ENCODE results near the gene MVB12B. TPM values are rescaled to one million over a fixed set of nuclear protein-coding genes. Genes with fewer than 3 reads are reported as not detected.

Gene MVB12B
- total RNA-seq, 1 donor from 2014 or later: 20.2 TPM

DNA sequence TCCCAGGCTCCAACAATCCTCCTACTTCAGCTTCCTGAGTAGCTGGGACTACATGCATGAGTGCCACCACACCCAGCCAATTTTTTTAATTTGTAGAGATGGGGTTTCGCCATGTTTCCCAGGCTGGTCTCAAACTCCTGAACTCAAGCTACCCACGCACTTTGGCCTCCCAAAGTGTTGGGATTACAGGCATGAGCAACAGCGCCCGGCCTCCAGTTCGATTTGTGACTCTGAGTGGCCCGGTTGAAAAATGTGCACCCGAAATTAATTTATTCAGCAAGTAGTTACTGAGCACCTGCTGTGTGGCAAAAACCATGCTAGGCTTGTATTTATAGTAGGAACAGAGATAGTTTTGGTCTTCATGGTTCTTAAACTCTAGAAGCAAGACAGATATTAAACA is 58.3 kb downstream of the MVB12B start:
- H3K27me3 Mint-ChIP-seq (ENCODE audit: unreplicated experiment): no peaks in the 10 kb centered on the region
- H3K36me3 Mint-ChIP-seq (ENCODE audit: unreplicated experiment): peaks cover 36% of the 10 kb centered on the region
- H3K4me3 Mint-ChIP-seq (ENCODE audit: unreplicated experiment): no peak overlapping the region
- H3K4me1 Mint-ChIP-seq (ENCODE audit: unreplicated experiment): peaks cover 1% of the 10 kb centered on the region
- no peak overlapping the region for H3K27ac Mint-ChIP-seq (ENCODE audit: unreplicated experiment)
- DNase-seq (ENCODE audit: extremely low spot score, unreplicated experiment): peak; percentile 57
- H3K9me3 Mint-ChIP-seq (ENCODE audit: unreplicated experiment): no peaks in the 10 kb centered on the region
- TF ChIP-seq, protein P1, sequence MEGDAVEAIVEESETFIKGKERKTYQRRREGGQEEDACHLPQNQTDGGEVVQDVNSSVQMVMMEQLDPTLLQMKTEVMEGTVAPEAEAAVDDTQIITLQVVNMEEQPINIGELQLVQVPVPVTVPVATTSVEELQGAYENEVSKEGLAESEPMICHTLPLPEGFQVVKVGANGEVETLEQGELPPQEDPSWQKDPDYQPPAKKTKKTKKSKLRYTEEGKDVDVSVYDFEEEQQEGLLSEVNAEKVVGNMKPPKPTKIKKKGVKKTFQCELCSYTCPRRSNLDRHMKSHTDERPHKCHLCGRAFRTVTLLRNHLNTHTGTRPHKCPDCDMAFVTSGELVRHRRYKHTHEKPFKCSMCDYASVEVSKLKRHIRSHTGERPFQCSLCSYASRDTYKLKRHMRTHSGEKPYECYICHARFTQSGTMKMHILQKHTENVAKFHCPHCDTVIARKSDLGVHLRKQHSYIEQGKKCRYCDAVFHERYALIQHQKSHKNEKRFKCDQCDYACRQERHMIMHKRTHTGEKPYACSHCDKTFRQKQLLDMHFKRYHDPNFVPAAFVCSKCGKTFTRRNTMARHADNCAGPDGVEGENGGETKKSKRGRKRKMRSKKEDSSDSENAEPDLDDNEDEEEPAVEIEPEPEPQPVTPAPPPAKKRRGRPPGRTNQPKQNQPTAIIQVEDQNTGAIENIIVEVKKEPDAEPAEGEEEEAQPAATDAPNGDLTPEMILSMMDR (IDR thresholded peaks at IDR 0.05): no peak

GRCh38 chr9:126386088-126386487 is 59.5 kb downstream of the MVB12B start:
- TF ChIP-seq, protein P1 (IDR thresholded peaks at IDR 0.05): peak; percentile 44
- DNase-seq (ENCODE audit: extremely low spot score, unreplicated experiment): no peak
- Mint-ChIP-seq H3K9me3 (ENCODE audit: unreplicated experiment) (no peaks in the 10 kb centered on the region), H3K4me3 (ENCODE audit: unreplicated experiment) (no peak overlapping the region), H3K36me3 (ENCODE audit: unreplicated experiment) (peaks cover 33% of the 10 kb centered on the region), H3K27ac (ENCODE audit: unreplicated experiment) (no peak overlapping the region), H3K4me1 (ENCODE audit: unreplicated experiment) (peaks cover 1% of the 10 kb centered on the region), H3K27me3 (ENCODE audit: unreplicated experiment) (no peaks in the 10 kb centered on the region)

DNA sequence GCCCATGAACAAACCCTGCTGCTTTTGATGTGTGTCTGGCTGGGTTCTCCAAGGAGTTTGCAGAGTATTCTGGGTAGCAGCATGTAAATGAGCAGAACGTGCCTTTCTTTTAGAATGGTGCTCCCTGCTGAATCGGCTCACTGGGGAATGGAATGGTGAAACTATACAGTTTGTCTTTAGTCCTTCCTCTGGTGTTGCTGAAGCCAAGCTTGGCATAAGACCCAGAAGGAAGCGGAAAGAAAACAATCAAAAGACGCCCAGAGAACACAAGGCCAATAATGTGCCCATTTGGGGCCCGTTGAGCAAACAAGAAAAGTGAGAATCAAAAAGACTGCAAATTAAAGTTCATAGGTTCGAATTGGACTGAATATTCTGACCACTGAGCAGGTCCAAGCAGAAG is 60.1 kb downstream of the MVB12B start:
- TF ChIP-seq, protein P1 (IDR thresholded peaks at IDR 0.05): no peak
- peaks cover 1% of the 10 kb centered on the region for H3K4me1 Mint-ChIP-seq (ENCODE audit: unreplicated experiment)
- H3K27me3 Mint-ChIP-seq (ENCODE audit: unreplicated experiment): no peaks in the 10 kb centered on the region
- H3K4me3 Mint-ChIP-seq (ENCODE audit: unreplicated experiment): no peak overlapping the region
- no peak overlapping the region for H3K27ac Mint-ChIP-seq (ENCODE audit: unreplicated experiment)
- H3K36me3 Mint-ChIP-seq (ENCODE audit: unreplicated experiment): peaks cover 30% of the 10 kb centered on the region
- no peak for DNase-seq (ENCODE audit: extremely low spot score, unreplicated experiment)
- no peaks in the 10 kb centered on the region for H3K9me3 Mint-ChIP-seq (ENCODE audit: unreplicated experiment)

DNA sequence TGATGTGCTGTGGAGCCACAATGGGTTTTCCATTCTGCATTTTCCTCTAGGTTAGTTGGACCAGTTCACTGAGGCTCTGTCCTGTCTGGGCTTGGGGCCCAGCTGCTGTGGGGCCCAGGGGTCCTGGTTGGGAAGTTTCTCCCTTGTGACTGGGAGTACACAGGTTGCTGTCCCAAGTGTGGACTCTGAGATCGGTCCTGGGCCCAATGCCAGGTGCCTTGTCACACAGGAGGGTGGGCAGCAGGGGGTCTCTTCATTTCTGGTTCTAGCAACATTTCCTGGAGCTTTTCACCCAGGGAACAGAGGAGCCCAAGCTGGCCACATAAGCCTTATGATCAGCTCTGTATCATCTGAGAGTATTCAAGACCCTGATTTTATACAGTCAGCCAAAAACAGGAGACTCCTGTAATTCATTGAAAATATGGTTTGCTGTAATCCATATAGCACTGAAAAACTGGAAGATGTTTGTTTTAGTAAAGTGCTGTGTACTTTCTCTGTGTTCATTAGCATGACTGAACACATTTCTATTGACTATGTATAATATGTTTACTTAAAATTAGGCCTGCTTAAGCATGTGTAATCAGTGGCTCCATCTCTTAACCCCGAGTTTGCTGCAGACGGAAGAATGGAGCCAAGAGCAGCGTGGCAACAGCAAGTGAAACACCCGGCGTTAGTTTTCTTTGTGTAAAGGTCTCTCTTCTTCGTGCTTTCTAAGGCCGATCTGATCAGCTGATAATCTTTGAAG is 62.5 kb downstream of the MVB12B start:
- Mint-ChIP-seq H3K4me3 (ENCODE audit: unreplicated experiment) (no peak overlapping the region), H3K27ac (ENCODE audit: unreplicated experiment) (no peak overlapping the region), H3K27me3 (ENCODE audit: unreplicated experiment) (no peaks in the 10 kb centered on the region), H3K9me3 (ENCODE audit: unreplicated experiment) (no peaks in the 10 kb centered on the region), H3K4me1 (ENCODE audit: unreplicated experiment) (no peaks in the 10 kb centered on the region), H3K36me3 (ENCODE audit: unreplicated experiment) (peaks cover 29% of the 10 kb centered on the region)
- TF ChIP-seq, protein P1 (IDR thresholded peaks at IDR 0.05): no peak
- DNase-seq (ENCODE audit: extremely low spot score, unreplicated experiment): no peak

GRCh38 chr9:126389992-126390391 is 63.4 kb downstream of the MVB12B start:
- TF ChIP-seq, protein P1 (IDR thresholded peaks at IDR 0.05): no peak
- H3K36me3 Mint-ChIP-seq (ENCODE audit: unreplicated experiment): peaks cover 37% of the 10 kb centered on the region
- no peak for DNase-seq (ENCODE audit: extremely low spot score, unreplicated experiment)
- H3K27ac Mint-ChIP-seq (ENCODE audit: unreplicated experiment): no peak overlapping the region
- H3K4me3 Mint-ChIP-seq (ENCODE audit: unreplicated experiment): no peak overlapping the region
- H3K27me3 Mint-ChIP-seq (ENCODE audit: unreplicated experiment): no peaks in the 10 kb centered on the region
- H3K4me1 Mint-ChIP-seq (ENCODE audit: unreplicated experiment): peaks cover 3% of the 10 kb centered on the region
- no peaks in the 10 kb centered on the region for H3K9me3 Mint-ChIP-seq (ENCODE audit: unreplicated experiment)

Measured in osteocyte (in vitro differentiated cells).